Measurements from ENCODE around the gene ORC1.
A peak's percentile ranks its signal among the peaks of the same experiment; 100 is the strongest.

The ORC1 gene

GRCh38 chr1:52341655-52342260, 62.5 kb downstream of the ORC1 start:
- DNase-seq, result no peak

GRCh38 chr1:52337439-52337838, 66.8 kb downstream of the ORC1 start:
- DNase-seq, result peak in 1 of 3 experiments; percentile 43

GRCh38 chr1:52334906-52335528, 69.2 kb downstream of the ORC1 start:
- DNase-seq, result no peak

GRCh38 chr1:52332411-52332810, 71.8 kb downstream of the ORC1 start:
- DNase-seq, result no peak

GRCh38 chr1:52328615-52329014, 75.6 kb downstream of the ORC1 start:
- no peak for DNase-seq

- peak in 2 of 3 experiments; percentile 30 to 67 for DNase-seq
These were observed 78.4 kb downstream of the ORC1 start for GRCh38 chr1:52325786-52326185.

- peak in 1 of 3 experiments; percentile 51 for DNase-seq
These were observed 80.5 kb downstream of the ORC1 start for GRCh38 chr1:52323731-52324130.

All from NCI-H1417 (cell line).